ENCODE results near the gene NRL. TPM values are rescaled to one million over a fixed set of nuclear protein-coding genes. Genes with fewer than 3 reads are reported as not detected.

NRL gene
- total RNA-seq, 1 donor from 2014 or later = 1.9 TPM

DNA sequence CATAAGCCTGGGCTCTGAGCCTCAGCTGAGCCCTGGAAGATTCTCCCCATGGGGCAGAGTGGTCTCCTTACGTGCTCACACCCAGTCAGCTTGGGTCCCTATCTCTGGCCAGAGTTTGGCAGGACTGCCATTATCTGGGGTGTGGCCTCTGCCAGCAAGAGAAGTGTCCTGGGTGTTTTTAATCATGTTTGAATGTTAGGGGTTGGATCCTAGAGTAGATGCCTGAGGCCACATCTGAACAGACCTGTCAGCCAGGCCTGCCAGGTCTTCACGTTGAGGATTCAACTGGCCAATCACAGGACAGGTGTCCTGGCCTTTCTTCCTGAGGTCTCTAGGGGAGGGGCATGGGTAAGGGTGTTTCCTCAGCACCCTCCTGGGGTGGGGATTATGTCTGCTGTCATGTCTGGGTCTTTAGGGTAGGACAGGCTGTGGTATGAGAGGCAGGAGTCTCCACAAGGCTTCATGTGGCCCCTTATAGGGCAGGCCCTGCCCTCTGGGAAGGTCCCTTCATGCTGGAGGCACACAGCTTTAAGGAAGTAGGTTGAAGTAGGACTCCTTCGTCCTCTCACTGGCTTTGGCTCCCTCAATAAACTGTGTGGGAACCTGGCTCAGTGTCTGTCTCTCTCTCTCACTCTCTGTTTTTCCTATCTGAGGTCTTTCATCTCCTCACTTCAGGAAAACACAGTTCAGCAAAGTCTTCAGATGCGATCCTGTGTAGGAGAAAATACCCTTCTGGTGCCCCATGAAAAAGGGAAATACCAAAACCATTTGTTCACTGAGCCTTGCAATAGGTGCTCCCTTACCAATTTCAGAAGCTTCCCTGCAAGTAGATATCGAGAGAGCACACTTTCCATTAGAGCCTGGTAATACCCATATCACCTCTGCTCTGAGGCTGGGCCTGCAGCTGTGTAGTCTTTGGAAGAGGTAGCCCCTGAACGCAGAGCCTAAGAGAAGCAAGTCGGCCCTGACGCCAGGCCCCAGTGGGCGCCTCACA, 9.0 kb upstream of the NRL start:
- Mint-ChIP-seq H3K27me3 (ENCODE audit: unreplicated experiment) (no peaks in the 10 kb centered on the region), H3K9me3 (ENCODE audit: unreplicated experiment) (no peaks in the 10 kb centered on the region), H3K4me3 (ENCODE audit: unreplicated experiment) (no peak overlapping the region), H3K4me1 (ENCODE audit: unreplicated experiment) (no peaks in the 10 kb centered on the region), H3K27ac (ENCODE audit: unreplicated experiment) (no peak overlapping the region), H3K36me3 (ENCODE audit: unreplicated experiment) (peaks cover 31% of the 10 kb centered on the region)
- TF ChIP-seq, protein P1, sequence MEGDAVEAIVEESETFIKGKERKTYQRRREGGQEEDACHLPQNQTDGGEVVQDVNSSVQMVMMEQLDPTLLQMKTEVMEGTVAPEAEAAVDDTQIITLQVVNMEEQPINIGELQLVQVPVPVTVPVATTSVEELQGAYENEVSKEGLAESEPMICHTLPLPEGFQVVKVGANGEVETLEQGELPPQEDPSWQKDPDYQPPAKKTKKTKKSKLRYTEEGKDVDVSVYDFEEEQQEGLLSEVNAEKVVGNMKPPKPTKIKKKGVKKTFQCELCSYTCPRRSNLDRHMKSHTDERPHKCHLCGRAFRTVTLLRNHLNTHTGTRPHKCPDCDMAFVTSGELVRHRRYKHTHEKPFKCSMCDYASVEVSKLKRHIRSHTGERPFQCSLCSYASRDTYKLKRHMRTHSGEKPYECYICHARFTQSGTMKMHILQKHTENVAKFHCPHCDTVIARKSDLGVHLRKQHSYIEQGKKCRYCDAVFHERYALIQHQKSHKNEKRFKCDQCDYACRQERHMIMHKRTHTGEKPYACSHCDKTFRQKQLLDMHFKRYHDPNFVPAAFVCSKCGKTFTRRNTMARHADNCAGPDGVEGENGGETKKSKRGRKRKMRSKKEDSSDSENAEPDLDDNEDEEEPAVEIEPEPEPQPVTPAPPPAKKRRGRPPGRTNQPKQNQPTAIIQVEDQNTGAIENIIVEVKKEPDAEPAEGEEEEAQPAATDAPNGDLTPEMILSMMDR (IDR thresholded peaks at IDR 0.05) = no peak
- DNase-seq (ENCODE audit: extremely low spot score, unreplicated experiment) = no peak

DNA sequence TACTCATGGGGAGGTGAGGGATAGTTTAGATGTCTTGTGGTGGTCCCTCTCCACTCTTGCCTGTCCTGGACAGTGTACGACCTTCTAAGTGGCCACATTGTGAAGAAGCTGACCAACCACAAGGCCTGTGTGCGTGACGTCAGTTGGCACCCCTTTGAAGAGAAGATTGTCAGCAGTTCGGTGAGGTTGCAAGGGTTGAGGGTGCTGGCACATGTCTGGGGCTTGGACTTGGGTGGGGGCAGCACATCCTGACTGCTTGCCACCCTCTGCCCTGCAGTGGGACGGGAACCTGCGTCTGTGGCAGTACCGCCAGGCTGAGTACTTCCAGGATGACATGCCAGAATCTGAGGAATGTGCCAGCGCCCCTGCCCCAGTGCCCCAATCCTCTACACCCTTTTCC, 8.1 kb upstream of the NRL start:
- Mint-ChIP-seq H3K4me1 (ENCODE audit: unreplicated experiment) (no peaks in the 10 kb centered on the region), H3K9me3 (ENCODE audit: unreplicated experiment) (no peaks in the 10 kb centered on the region), H3K36me3 (ENCODE audit: unreplicated experiment) (peaks cover 35% of the 10 kb centered on the region), H3K27me3 (ENCODE audit: unreplicated experiment) (no peaks in the 10 kb centered on the region), H3K4me3 (ENCODE audit: unreplicated experiment) (no peak overlapping the region), H3K27ac (ENCODE audit: unreplicated experiment) (no peak overlapping the region)
- no peak for DNase-seq (ENCODE audit: extremely low spot score, unreplicated experiment)
- TF ChIP-seq, protein P1 (IDR thresholded peaks at IDR 0.05) = no peak

DNA sequence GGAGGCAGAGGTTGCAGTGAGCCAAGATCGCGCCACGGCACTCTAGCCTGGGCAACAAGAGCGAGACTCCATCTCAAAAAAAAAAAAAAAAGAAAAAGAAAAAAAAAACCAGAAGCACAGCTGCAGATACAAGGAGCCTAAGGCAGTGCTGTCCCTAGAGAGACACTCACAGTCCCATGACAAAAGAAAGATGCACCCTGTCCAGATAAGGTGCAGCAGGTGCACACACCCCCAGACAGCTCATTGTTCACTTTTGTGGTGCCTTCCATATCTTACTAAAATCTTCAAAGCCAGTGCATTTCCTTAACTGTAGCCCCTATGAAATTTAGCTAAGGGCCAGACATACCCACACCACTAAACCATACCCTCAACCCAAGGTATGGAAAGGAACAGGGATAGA, 7.7 kb upstream of the NRL start:
- Mint-ChIP-seq H3K4me1 (ENCODE audit: unreplicated experiment) (no peaks in the 10 kb centered on the region), H3K36me3 (ENCODE audit: unreplicated experiment) (peaks cover 38% of the 10 kb centered on the region), H3K27me3 (ENCODE audit: unreplicated experiment) (no peaks in the 10 kb centered on the region), H3K4me3 (ENCODE audit: unreplicated experiment) (no peak overlapping the region), H3K9me3 (ENCODE audit: unreplicated experiment) (no peaks in the 10 kb centered on the region), H3K27ac (ENCODE audit: unreplicated experiment) (no peak overlapping the region)
- TF ChIP-seq, protein P1 (IDR thresholded peaks at IDR 0.05) = no peak
- no peak for DNase-seq (ENCODE audit: extremely low spot score, unreplicated experiment)

DNA sequence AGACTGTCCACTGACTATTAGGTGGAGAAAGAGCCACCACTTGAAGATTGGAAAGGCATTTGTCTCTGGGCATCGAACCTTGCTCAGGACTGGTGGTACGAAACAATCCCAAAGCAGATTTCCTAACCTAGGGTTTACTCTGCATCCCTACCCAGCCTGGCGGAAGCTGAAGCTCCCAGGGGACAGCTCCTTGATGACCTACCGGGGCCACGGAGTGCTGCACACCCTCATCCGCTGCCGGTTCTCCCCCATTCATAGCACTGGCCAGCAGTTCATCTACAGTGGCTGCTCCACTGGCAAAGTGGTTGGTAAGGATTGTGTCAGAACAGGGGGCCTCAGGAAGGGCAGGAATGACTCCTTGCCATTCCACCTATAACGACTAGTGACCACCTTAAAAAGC, 6.5 kb upstream of the NRL start:
- no peak for DNase-seq (ENCODE audit: extremely low spot score, unreplicated experiment)
- TF ChIP-seq, protein P1 (IDR thresholded peaks at IDR 0.05) = no peak
- H3K27me3 Mint-ChIP-seq (ENCODE audit: unreplicated experiment) = no peaks in the 10 kb centered on the region
- peaks cover 38% of the 10 kb centered on the region for H3K36me3 Mint-ChIP-seq (ENCODE audit: unreplicated experiment)
- H3K4me3 Mint-ChIP-seq (ENCODE audit: unreplicated experiment) = no peak overlapping the region
- no peak overlapping the region for H3K27ac Mint-ChIP-seq (ENCODE audit: unreplicated experiment)
- H3K4me1 Mint-ChIP-seq (ENCODE audit: unreplicated experiment) = peaks cover under 1% of the 10 kb centered on the region
- no peaks in the 10 kb centered on the region for H3K9me3 Mint-ChIP-seq (ENCODE audit: unreplicated experiment)

DNA sequence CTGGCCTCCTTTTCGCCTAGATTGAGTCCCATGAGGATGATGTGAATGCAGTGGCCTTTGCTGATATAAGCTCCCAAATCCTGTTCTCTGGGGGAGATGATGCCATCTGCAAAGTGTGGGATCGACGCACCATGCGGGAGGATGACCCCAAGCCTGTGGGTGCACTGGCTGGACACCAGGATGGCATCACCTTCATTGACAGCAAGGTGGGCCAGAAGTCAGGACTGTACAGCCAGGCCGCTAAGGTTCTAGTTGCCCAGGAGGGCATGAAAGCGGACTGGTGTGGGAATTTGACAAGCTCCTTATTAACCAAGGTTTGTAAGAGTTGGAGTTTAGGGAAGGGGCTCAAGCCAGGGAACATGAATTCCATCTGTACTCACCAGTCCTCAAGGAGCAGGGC, 4.9 kb upstream of the NRL start:
- H3K9me3 Mint-ChIP-seq (ENCODE audit: unreplicated experiment) = no peaks in the 10 kb centered on the region
- peaks cover 38% of the 10 kb centered on the region for H3K36me3 Mint-ChIP-seq (ENCODE audit: unreplicated experiment)
- H3K4me1 Mint-ChIP-seq (ENCODE audit: unreplicated experiment) = peaks cover 12% of the 10 kb centered on the region
- no peak overlapping the region for H3K27ac Mint-ChIP-seq (ENCODE audit: unreplicated experiment)
- H3K4me3 Mint-ChIP-seq (ENCODE audit: unreplicated experiment) = no peak overlapping the region
- TF ChIP-seq, protein P1 (IDR thresholded peaks at IDR 0.05) = no peak
- DNase-seq (ENCODE audit: extremely low spot score, unreplicated experiment) = no peak
- H3K27me3 Mint-ChIP-seq (ENCODE audit: unreplicated experiment) = no peaks in the 10 kb centered on the region

Data from osteocyte (in vitro differentiated cells).